HG02938 (cell line): ENCODE measurements around the gene CEP41.

Source experiments
- ATAC-seq: cut with Tn5 transposase; IDR thresholded peaks from one replicate; pipeline ENCODE4 v1.9.1; 2021; ENCODE audit warnings: mild to moderate bottlenecking, moderate library complexity; ENCODE audit not compliant: unreplicated experiment

The CEP41 gene

GRCh38 chr7:130372402-130373165 lies 68.2 kb downstream of the CEP41 start:
- no peak for ATAC-seq

- ATAC-seq: no peak
Measured at GRCh38 chr7:130371046-130371445, 69.8 kb downstream of the CEP41 start.

GRCh38 chr7:130369831-130370550 lies 70.8 kb downstream of the CEP41 start:
- no peak for ATAC-seq

GRCh38 chr7:130369110-130369711 lies 71.6 kb downstream of the CEP41 start:
- ATAC-seq: no peak

- no peak for ATAC-seq
Measured at GRCh38 chr7:130367836-130368746, 72.7 kb downstream of the CEP41 start.

GRCh38 chr7:130367088-130367755 lies 73.6 kb downstream of the CEP41 start:
- no peak for ATAC-seq

- ATAC-seq: no peak
Measured at GRCh38 chr7:130366564-130366963, 74.3 kb downstream of the CEP41 start.

- ATAC-seq: no peak
Measured at GRCh38 chr7:130365511-130366441, 75.0 kb downstream of the CEP41 start.

GRCh38 chr7:130365088-130365487 lies 75.7 kb downstream of the CEP41 start:
- ATAC-seq: no peak

GRCh38 chr7:130364451-130364850 lies 76.4 kb downstream of the CEP41 start:
- ATAC-seq: no peak

GRCh38 chr7:130363026-130363847 lies 77.6 kb downstream of the CEP41 start:
- no peak for ATAC-seq

GRCh38 chr7:130362251-130362816 lies 78.5 kb downstream of the CEP41 start:
- ATAC-seq: no peak

- no peak for ATAC-seq
Measured at GRCh38 chr7:130361681-130362080, 79.1 kb downstream of the CEP41 start.

GRCh38 chr7:130360518-130360917 lies 80.3 kb downstream of the CEP41 start:
- no peak for ATAC-seq

- ATAC-seq: no peak
Measured at GRCh38 chr7:130359276-130359857, 81.4 kb downstream of the CEP41 start.

- ATAC-seq: no peak
Measured at GRCh38 chr7:130358471-130358870, 82.3 kb downstream of the CEP41 start.

GRCh38 chr7:130356876-130357611 lies 83.8 kb downstream of the CEP41 start:
- ATAC-seq: no peak
